HepG2 (cell line): ENCODE data around the gene ZNF581. TPM values are rescaled to one million over a fixed set of nuclear protein-coding genes. Genes with fewer than 3 reads are reported as not detected.

Experiments used
- AGO2 ChIP-seq: fragments of 200-400 bp; formaldehyde crosslinking; optimal IDR thresholded peaks from 2 replicates; pipeline ENCODE3; 2017; ENCODE audit warnings: mild to moderate bottlenecking, low read depth, low read length, moderate library complexity
- ATAD3A ChIP-seq: sonication (generic); formaldehyde crosslinking; IDR thresholded peaks from 2 replicates; pipeline ENCODE4 v1.4.0; 2020; ENCODE audit warnings: missing genetic modification reagents
- DNMT1 ChIP-seq: sonication (generic); formaldehyde crosslinking; IDR thresholded peaks from 2 replicates; pipeline ENCODE4 v1.5.1; 2020; ENCODE audit warnings: mild to moderate bottlenecking, missing genetic modification reagents
- EP300 ChIP-seq, 3 experiments: sonication (generic) in 1 of 3; formaldehyde crosslinking in 1 of 3; IDR thresholded peaks; 2 replicates each; pipeline versions ENCODE4 v1.5.1 to v1.6.1; 2011 to 2020; ENCODE audit warnings: low read depth in 2 of 3, low read length in 2 of 3, borderline replicate concordance in 1 of 3, improper control_type of control experiment in 1 of 3, mild to moderate bottlenecking in 1 of 3, missing genetic modification reagents in 1 of 3, moderate library complexity in 1 of 3
- ISL2 ChIP-seq: sonication (generic); formaldehyde crosslinking; IDR thresholded peaks from 2 replicates; pipeline ENCODE4 v1.5.0; 2020; ENCODE audit warnings: missing genetic modification reagents
- KDM5A ChIP-seq: fragments of 200-600 bp; sonication (generic); IDR thresholded peaks from 2 replicates; pipeline ENCODE4 v1.7.0; 2018; ENCODE audit warnings: antibody characterized with exemption, mild to moderate bottlenecking, low read length, borderline replicate concordance
- MAF1 ChIP-seq: sonication (generic); formaldehyde crosslinking; IDR thresholded peaks from 2 replicates; pipeline ENCODE4 v1.5.0; 2020; ENCODE audit warnings: missing genetic modification reagents, borderline replicate concordance
- MTA3 ChIP-seq: sonication (generic); formaldehyde crosslinking; IDR thresholded peaks from 2 replicates; pipeline ENCODE4 v1.4.0; 2020; ENCODE audit warnings: missing genetic modification reagents
- NFE2L1 ChIP-seq: sonication (generic); formaldehyde crosslinking; IDR thresholded peaks from 2 replicates; pipeline ENCODE4 v1.4.0; 2020; ENCODE audit warnings: missing genetic modification reagents, mild to moderate bottlenecking, borderline replicate concordance
- NFYC ChIP-seq: IDR thresholded peaks from 2 replicates; pipeline ENCODE4 v1.6.1; 2016; ENCODE audit warnings: missing genetic modification reagents, missing compliant biosample characterization
- PRPF4 ChIP-seq: fragments of 200-400 bp; formaldehyde crosslinking; IDR thresholded peaks from 2 replicates; pipeline ENCODE4 v1.6.1; 2016; ENCODE audit warnings: low read length, low read depth; ENCODE audit not compliant: poor library complexity, severe bottlenecking
- SRSF9 ChIP-seq: fragments of 200-400 bp; formaldehyde crosslinking; IDR thresholded peaks from 2 replicates; pipeline ENCODE4 v1.6.1; 2018; ENCODE audit warnings: borderline replicate concordance, mild to moderate bottlenecking, low read depth, low read length; ENCODE audit not compliant: insufficient read depth, poor library complexity, severe bottlenecking
- SSRP1 ChIP-seq: IDR thresholded peaks from 2 replicates; pipeline ENCODE4 v1.6.1; 2016; ENCODE audit warnings: control low read depth
- TBX2 ChIP-seq: sonication (generic); formaldehyde crosslinking; IDR thresholded peaks from 2 replicates; pipeline ENCODE4 v1.5.0; 2020; ENCODE audit warnings: missing genetic modification reagents, mild to moderate bottlenecking, borderline replicate concordance
- U2AF1 ChIP-seq: fragments of 200-400 bp; formaldehyde crosslinking; optimal IDR thresholded peaks from 2 replicates; pipeline ENCODE3; 2017; ENCODE audit warnings: mild to moderate bottlenecking, low read depth, low read length
- ZNF138 ChIP-seq: sonication (generic); formaldehyde crosslinking; IDR thresholded peaks from 2 replicates; pipeline ENCODE4 v1.5.0; 2020; ENCODE audit warnings: mild to moderate bottlenecking, low read depth, missing genetic modification reagents
- ZNF552 ChIP-seq: sonication (generic); formaldehyde crosslinking; IDR thresholded peaks from 2 replicates; pipeline ENCODE4 v1.9.0; 2022; ENCODE audit warnings: missing genetic modification reagents, mild to moderate bottlenecking, borderline replicate concordance
- ZNF556 ChIP-seq: sonication (generic); formaldehyde crosslinking; IDR thresholded peaks from 2 replicates; pipeline ENCODE4 v1.4.0; 2020; ENCODE audit warnings: mild to moderate bottlenecking, missing genetic modification reagents, borderline replicate concordance
- ZNF883 ChIP-seq: sonication (generic); formaldehyde crosslinking; IDR thresholded peaks from 2 replicates; pipeline ENCODE4 v1.5.1; 2020; ENCODE audit warnings: mild to moderate bottlenecking, missing genetic modification reagents; ENCODE audit errors: not compliant biosample characterization
- polyA plus RNA-seq, 8 experiments: library from polyadenylated mRNA; depleted of rRNA in 3 of 8; stranded (reverse) in 7 of 8; unstranded in 1 of 8; fragments of >200 nt; fragmentation: Illumina TruSeq in 4 of 8; extraction: Trizol in 4 of 8; gene quantifications; 2 replicates each; pipeline versions ENCODE4 v1.2.1 to v1.2.3, GENCODE V29; 2011 to 2016; ENCODE audit warnings: low read depth in 4 of 8, missing spikeins in 1 of 8, mixed read lengths in 1 of 8; ENCODE audit not compliant: insufficient read depth in 1 of 8
- total RNA-seq, 5 experiments: library from RNA; depleted of rRNA; stranded (reverse); fragments of >200 nt; fragmentation: Illumina TruSeq; extraction: Trizol; gene quantifications; 2 replicates each; pipeline ENCODE4 v1.2.3, GENCODE V29; 2016; ENCODE audit warnings: low read depth in 1 of 5
- TF ChIP-seq, protein P1 (sequence below): sonication (generic); formaldehyde crosslinking; IDR thresholded peaks from 2 replicates; pipeline ENCODE4 v1.4.0; 2020; ENCODE audit warnings: missing genetic modification reagents
- TF ChIP-seq, protein P2 (sequence below): sonication (generic); formaldehyde crosslinking; IDR thresholded peaks from 2 replicates; pipeline ENCODE4 v1.4.0; 2020; ENCODE audit warnings: missing genetic modification reagents, mild to moderate bottlenecking, borderline replicate concordance
- TF ChIP-seq, protein P3 (sequence below): sonication (generic); formaldehyde crosslinking; IDR thresholded peaks from 2 replicates; pipeline ENCODE4 v1.5.0; 2020; ENCODE audit warnings: missing genetic modification reagents, mild to moderate bottlenecking, borderline replicate concordance

ZNF581 gene
- total and polyA plus RNA-seq, 2 of the 13 experiments (the other 11 are each of a cell fraction or from before 2014, with no cell fraction given), result 19.6 to 49.5 TPM

DNA sequence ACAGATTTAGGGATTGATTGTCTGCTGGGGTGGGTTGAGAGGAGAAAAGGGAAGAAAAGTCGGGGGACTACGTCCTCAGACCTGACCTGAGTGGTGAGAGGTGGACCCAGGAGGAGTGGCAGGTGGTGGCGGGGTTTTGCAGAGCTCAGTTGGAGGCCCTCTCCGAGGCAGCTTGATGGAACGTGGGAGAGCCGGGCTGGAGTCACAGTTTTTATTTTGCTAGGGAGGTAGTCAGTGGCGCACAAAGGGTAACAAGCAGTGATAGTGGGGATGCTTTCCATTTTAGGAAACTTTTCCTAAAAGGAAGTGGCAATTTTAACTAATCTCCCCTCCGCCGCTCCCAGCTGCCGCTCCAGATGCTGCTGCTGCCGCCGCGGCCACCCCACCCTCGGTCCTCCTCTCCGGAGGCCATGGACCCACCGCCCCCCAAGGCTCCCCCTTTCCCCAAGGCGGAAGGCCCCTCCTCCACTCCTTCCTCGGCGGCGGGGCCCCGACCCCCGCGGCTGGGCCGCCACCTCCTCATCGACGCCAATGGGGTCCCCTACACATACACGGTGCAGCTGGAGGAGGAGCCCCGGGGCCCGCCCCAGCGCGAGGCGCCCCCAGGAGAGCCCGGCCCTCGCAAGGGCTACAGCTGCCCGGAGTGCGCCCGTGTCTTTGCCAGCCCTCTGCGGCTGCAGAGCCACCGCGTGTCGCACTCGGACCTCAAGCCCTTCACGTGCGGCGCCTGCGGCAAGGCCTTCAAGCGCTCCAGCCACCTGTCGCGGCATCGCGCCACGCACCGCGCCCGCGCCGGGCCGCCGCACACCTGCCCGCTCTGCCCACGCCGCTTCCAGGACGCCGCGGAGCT lies 1.1 kb upstream of the ZNF581 start (continued):
- peak; percentile 41; the same call in 1 of the 2 replicates for TF ChIP-seq ZNF138 (CRISPR knock-in tag)
- TF ChIP-seq, protein P1, sequence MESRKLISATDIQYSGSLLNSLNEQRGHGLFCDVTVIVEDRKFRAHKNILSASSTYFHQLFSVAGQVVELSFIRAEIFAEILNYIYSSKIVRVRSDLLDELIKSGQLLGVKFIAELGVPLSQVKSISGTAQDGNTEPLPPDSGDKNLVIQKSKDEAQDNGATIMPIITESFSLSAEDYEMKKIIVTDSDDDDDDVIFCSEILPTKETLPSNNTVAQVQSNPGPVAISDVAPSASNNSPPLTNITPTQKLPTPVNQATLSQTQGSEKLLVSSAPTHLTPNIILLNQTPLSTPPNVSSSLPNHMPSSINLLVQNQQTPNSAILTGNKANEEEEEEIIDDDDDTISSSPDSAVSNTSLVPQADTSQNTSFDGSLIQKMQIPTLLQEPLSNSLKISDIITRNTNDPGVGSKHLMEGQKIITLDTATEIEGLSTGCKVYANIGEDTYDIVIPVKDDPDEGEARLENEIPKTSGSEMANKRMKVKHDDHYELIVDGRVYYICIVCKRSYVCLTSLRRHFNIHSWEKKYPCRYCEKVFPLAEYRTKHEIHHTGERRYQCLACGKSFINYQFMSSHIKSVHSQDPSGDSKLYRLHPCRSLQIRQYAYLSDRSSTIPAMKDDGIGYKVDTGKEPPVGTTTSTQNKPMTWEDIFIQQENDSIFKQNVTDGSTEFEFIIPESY, result 0 out of 2 replicates have a peak, but pooled peaks have one; percentile 10
- TF ChIP-seq ATAD3A (CRISPR knock-in tag), result no peak
- TF ChIP-seq AGO2, result peak; percentile 95
- TF ChIP-seq, protein P2, sequence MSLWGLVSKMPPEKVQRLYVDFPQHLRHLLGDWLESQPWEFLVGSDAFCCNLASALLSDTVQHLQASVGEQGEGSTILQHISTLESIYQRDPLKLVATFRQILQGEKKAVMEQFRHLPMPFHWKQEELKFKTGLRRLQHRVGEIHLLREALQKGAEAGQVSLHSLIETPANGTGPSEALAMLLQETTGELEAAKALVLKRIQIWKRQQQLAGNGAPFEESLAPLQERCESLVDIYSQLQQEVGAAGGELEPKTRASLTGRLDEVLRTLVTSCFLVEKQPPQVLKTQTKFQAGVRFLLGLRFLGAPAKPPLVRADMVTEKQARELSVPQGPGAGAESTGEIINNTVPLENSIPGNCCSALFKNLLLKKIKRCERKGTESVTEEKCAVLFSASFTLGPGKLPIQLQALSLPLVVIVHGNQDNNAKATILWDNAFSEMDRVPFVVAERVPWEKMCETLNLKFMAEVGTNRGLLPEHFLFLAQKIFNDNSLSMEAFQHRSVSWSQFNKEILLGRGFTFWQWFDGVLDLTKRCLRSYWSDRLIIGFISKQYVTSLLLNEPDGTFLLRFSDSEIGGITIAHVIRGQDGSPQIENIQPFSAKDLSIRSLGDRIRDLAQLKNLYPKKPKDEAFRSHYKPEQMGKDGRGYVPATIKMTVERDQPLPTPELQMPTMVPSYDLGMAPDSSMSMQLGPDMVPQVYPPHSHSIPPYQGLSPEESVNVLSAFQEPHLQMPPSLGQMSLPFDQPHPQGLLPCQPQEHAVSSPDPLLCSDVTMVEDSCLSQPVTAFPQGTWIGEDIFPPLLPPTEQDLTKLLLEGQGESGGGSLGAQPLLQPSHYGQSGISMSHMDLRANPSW (CRISPR knock-in tag), result no peak
- no peak for TF ChIP-seq DNMT1
- TF ChIP-seq SSRP1 (CRISPR knock-in tag), result 0 out of 2 replicates have a peak, but pooled peaks have one; percentile 17
- TF ChIP-seq EP300 (IDR thresholded peaks at IDR 0.05; ENCODE audit: low read depth in 2 of 2, low read length in 2 of 2), result no peak
- TF ChIP-seq EP300 (CRISPR knock-in tag; IDR thresholded peaks at IDR 0.05; ENCODE audit: borderline replicate concordance), result no peak
- TF ChIP-seq PRPF4, result no peak
- TF ChIP-seq U2AF1, result no peak
- no peak for TF ChIP-seq ZNF883 (CRISPR knock-in tag)
- TF ChIP-seq MAF1, result no peak
- no peak for TF ChIP-seq SRSF9
- TF ChIP-seq KDM5A, result no peak
- TF ChIP-seq ZNF552 (CRISPR knock-in tag), result no peak; the same call in 1 of the 2 replicates
- no peak; the same call in 1 of the 2 replicates for TF ChIP-seq TBX2 (CRISPR knock-in tag)
- TF ChIP-seq NFE2L1 (CRISPR knock-in tag), result no peak
- no peak for TF ChIP-seq ZNF556 (CRISPR knock-in tag)
- TF ChIP-seq, protein P3, sequence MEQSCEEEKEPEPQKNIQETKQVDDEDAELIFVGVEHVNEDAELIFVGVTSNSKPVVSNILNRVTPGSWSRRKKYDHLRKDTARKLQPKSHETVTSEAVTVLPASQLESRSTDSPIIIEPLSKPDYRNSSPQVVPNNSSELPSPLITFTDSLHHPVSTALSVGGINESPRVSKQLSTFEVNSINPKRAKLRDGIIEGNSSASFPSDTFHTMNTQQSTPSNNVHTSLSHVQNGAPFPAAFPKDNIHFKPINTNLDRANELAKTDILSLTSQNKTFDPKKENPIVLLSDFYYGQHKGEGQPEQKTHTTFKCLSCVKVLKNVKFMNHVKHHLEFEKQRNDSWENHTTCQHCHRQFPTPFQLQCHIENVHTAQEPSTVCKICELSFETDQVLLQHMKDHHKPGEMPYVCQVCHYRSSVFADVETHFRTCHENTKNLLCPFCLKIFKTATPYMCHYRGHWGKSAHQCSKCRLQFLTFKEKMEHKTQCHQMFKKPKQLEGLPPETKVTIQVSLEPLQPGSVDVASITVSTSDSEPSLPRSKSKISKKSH (CRISPR knock-in tag), result 0 out of 2 replicates have a peak, but pooled peaks have one; percentile 56
- no peak for TF ChIP-seq ISL2 (CRISPR knock-in tag)
- no peak for TF ChIP-seq NFYC (CRISPR knock-in tag)
- TF ChIP-seq MTA3 (CRISPR knock-in tag), result no peak
